WERI-Rb-1 (cell line): ENCODE data around the gene LSM4.

ENCODE experiments used
- DNase-seq: peaks from one replicate; pipeline ENCODE4 v3.0.0-alpha.2; 2020
- H3K27ac ChIP-seq: fragments of 250-450 bp; sonication (Bioruptor Pico); 2 replicates; pipeline ENCODE4 v1.5.1; 2020; ENCODE audit warnings: mild to moderate bottlenecking, moderate library complexity
- H3K27me3 ChIP-seq: fragments of 250-450 bp; sonication (Bioruptor Pico); 2 replicates; pipeline ENCODE4 v1.5.1; 2021; ENCODE audit warnings: mild to moderate bottlenecking, low read depth, moderate library complexity; ENCODE audit not compliant: insufficient read depth, severe bottlenecking
- H3K36me3 ChIP-seq: fragments of 250-450 bp; sonication (Bioruptor Pico); 2 replicates; pipeline ENCODE4 v1.5.1; 2020; ENCODE audit warnings: mild to moderate bottlenecking, moderate library complexity
- H3K4me3 ChIP-seq: 2 replicates; pipeline ENCODE4 v1.5.1; 2011; ENCODE audit warnings: low read depth, mild to moderate bottlenecking, control low read depth, low read length
- H3K9me3 ChIP-seq: fragments of 250-450 bp; sonication (Bioruptor Pico); 2 replicates; pipeline ENCODE4 v1.5.1; 2021; ENCODE audit warnings: mild to moderate bottlenecking, moderate library complexity; ENCODE audit not compliant: severe bottlenecking
- CTCF ChIP-seq: IDR thresholded peaks from 2 replicates; pipeline ENCODE4 v1.5.1; 2011; ENCODE audit warnings: low read depth, mild to moderate bottlenecking, control low read depth, inconsistent platforms, low read length

Gene LSM4

GRCh38 chr19:18294467-18294864 is 28.4 kb downstream of the LSM4 start:
- Histone ChIP-seq H3K4me3 (no peak overlapping the region), H3K27ac (peak overlapping the region; percentile 93), H3K36me3 (no peaks in the 10 kb centered on the region), H3K9me3 (no peaks in the 10 kb centered on the region), H3K27me3 (no peaks in the 10 kb centered on the region)
- TF ChIP-seq CTCF: no peak
- no peak for DNase-seq

- peak overlapping the region; percentile 81 for H3K4me3 ChIP-seq
- H3K27me3 ChIP-seq: no peaks in the 10 kb centered on the region
- H3K27ac ChIP-seq: peak overlapping the region; percentile 93
- no peaks in the 10 kb centered on the region for H3K36me3 ChIP-seq
- peak; percentile 93 for DNase-seq
- H3K9me3 ChIP-seq: no peaks in the 10 kb centered on the region
- TF ChIP-seq CTCF: peak; percentile 8; the same call in 1 of the 2 replicates
These were observed 29.0 kb downstream of the LSM4 start for GRCh38 chr19:18293642-18294466.

- no peak for TF ChIP-seq CTCF
- no peaks in the 10 kb centered on the region for H3K9me3 ChIP-seq
- peak; percentile 95 for DNase-seq
- H3K27ac ChIP-seq: peak overlapping the region; percentile 93
- peak overlapping the region; percentile 81 for H3K4me3 ChIP-seq
- no peaks in the 10 kb centered on the region for H3K36me3 ChIP-seq
- H3K27me3 ChIP-seq: no peaks in the 10 kb centered on the region
These were observed 29.9 kb downstream of the LSM4 start for GRCh38 chr19:18292810-18293641.

- DNase-seq: no peak
- peak overlapping the region; percentile 81 for H3K4me3 ChIP-seq
- no peak for TF ChIP-seq CTCF
These were observed 30.4 kb downstream of the LSM4 start for GRCh38 chr19:18292462-18292809.

GRCh38 chr19:18291590-18292461 is 31.1 kb downstream of the LSM4 start:
- no peaks in the 10 kb centered on the region for H3K27me3 ChIP-seq
- peak overlapping the region; percentile 93 for H3K27ac ChIP-seq
- no peak for TF ChIP-seq CTCF
- peak; percentile 77 for DNase-seq
- H3K4me3 ChIP-seq: peak overlapping the region; percentile 81
- H3K9me3 ChIP-seq: no peaks in the 10 kb centered on the region
- H3K36me3 ChIP-seq: no peaks in the 10 kb centered on the region

More at GRCh38 chr19:18292462-18292809, 30.4 kb downstream of the LSM4 start:
- peak overlapping the region; percentile 93 for H3K27ac ChIP-seq
- no peaks in the 10 kb centered on the region for H3K36me3 ChIP-seq
- no peaks in the 10 kb centered on the region for H3K9me3 ChIP-seq
- H3K27me3 ChIP-seq: no peaks in the 10 kb centered on the region
